K562 (cell line): ENCODE data around the gene ETFRF1. TPM values are rescaled to one million over a fixed set of nuclear protein-coding genes. Genes with fewer than 3 reads are reported as not detected.

Experiments
- ATAC-seq: fragments of 200-7000 bp; cut with Tn5 transposase; 3 replicates; pipeline ENCODE4 v1.9.1; 2020; ENCODE audit warnings: moderate library complexity
- BruUV-seq: library from RNA; stranded (reverse); fragments of 400-500 nt; replicated peaks from 2 replicates; lab custom pipeline; 2021; lab: Mats Ljungman, UMichigan
- CTCF ChIA-PET: fragments of 300-600 bp; formaldehyde crosslinking; extraction: SDS; loops from one replicate; lab custom pipeline; 2021; ENCODE audit warnings: low intra/inter-chr PET ratio; lab: Yijun Ruan, JAX
- POLR2A ChIA-PET: fragments of 300-600, 350-650 bp; sonication (Branson Sonifier 250); formaldehyde crosslinking; extraction: SDS; loops from one replicate; lab custom pipeline; 2021; ENCODE audit warnings: antibody characterized with exemption, inconsistent platforms; lab: Yijun Ruan, JAX
- DNase-seq, 4 experiments: peaks; one replicate each; pipeline versions ENCODE4 v3.0.0 to v3.0.0-alpha.2; 2011 to 2018; ENCODE audit warnings: low spot score in 3 of 4, mixed read lengths in 3 of 4; ENCODE audit errors: extremely low read depth in 1 of 4
- FAIRE-seq: peaks from 2 replicates; lab custom pipeline; 2011; peaks lifted over from hg19 to GRCh38; lab: Jason Lieb, UNC
- H2AFZ ChIP-seq: 2 replicates; pipeline ENCODE4 v1.6.0; 2011; ENCODE audit warnings: low read depth, low read length, control low read depth, inconsistent platforms
- H3K27ac ChIP-seq: fragments of 200-600 bp; 3 replicates; pipeline ENCODE4 v1.8.0; 2011; ENCODE audit warnings: low read depth, mild to moderate bottlenecking, control low read depth, inconsistent platforms, low read length, moderate library complexity, mixed read lengths; ENCODE audit errors: extremely low read depth
- H3K27me3 ChIP-seq, 2 experiments: fragments of 300-600 bp in 1 of 2; 2 replicates in 1 of 2; 3 replicates in 1 of 2; pipeline versions ENCODE4 v1.6.0 to v1.8.0; 2011; ENCODE audit warnings: inconsistent platforms in 2 of 2, low read length in 2 of 2, mild to moderate bottlenecking in 1 of 2, mixed read lengths in 1 of 2, moderate library complexity in 1 of 2; ENCODE audit not compliant: control insufficient read depth in 2 of 2, insufficient read depth in 2 of 2
- H3K36me3 ChIP-seq: fragments of 300-600 bp; 3 replicates; pipeline ENCODE4 v1.8.0; 2011; ENCODE audit warnings: mild to moderate bottlenecking, low read length, inconsistent platforms; ENCODE audit not compliant: control insufficient read depth, insufficient read depth
- H3K4me1 ChIP-seq, 2 experiments: fragments of 200-600 bp in 1 of 2; replicated peaks in 1 of 2; 2 replicates in 1 of 2; 3 replicates in 1 of 2; pipeline versions ENCODE4 v1.5.1 to v1.8.0; 2011; ENCODE audit warnings: inconsistent platforms in 2 of 2, low read length in 2 of 2, mild to moderate bottlenecking in 1 of 2, mixed read lengths in 1 of 2, moderate library complexity in 1 of 2; ENCODE audit not compliant: control insufficient read depth in 2 of 2, insufficient read depth in 2 of 2
- H3K4me2 ChIP-seq: 2 replicates; pipeline ENCODE4 v1.6.1; 2011; ENCODE audit warnings: low read length, control low read depth, inconsistent platforms, mixed read lengths; ENCODE audit not compliant: insufficient read depth
- H3K4me3 ChIP-seq: fragments of 200-600 bp; sonication (generic), shearing (Covaris generic); 2 replicates; pipeline ENCODE4 v1.5.1; 2016; ENCODE audit warnings: control low read depth, inconsistent platforms
- H3K79me2 ChIP-seq: fragments of 200-600 bp; 3 replicates; pipeline ENCODE4 v1.8.0; 2011; ENCODE audit warnings: low read length, inconsistent platforms; ENCODE audit not compliant: control insufficient read depth, insufficient read depth
- H3K9ac ChIP-seq, 2 experiments: 2 replicates each; pipeline versions ENCODE4 v1.6.0 to v1.6.1; 2011; ENCODE audit warnings: low read depth in 2 of 2, low read length in 2 of 2, control low read depth in 1 of 2, inconsistent platforms in 1 of 2, mild to moderate bottlenecking in 1 of 2, mixed read lengths in 1 of 2; ENCODE audit not compliant: insufficient read depth in 1 of 2
- H3K9me1 ChIP-seq: one replicate; pipeline ENCODE4 v1.6.0; 2011; ENCODE audit warnings: inconsistent platforms, mild to moderate bottlenecking, low read length, moderate library complexity; ENCODE audit not compliant: control insufficient read depth, insufficient read depth
- H3K9me3 ChIP-seq: replicated peaks from 2 replicates; pipeline ENCODE4 v1.5.1; 2011; ENCODE audit warnings: low read depth, low read length, inconsistent platforms; ENCODE audit not compliant: control insufficient read depth, insufficient read depth
- H4K20me1 ChIP-seq: replicated peaks from 2 replicates; pipeline ENCODE4 v1.6.1; 2011; ENCODE audit warnings: low read length, inconsistent platforms, mixed read lengths; ENCODE audit not compliant: control insufficient read depth, insufficient read depth
- CGGBP1 ChIP-seq: fragments of 250-450 bp; sonication (Bioruptor Pico); IDR thresholded peaks from 2 replicates; pipeline ENCODE4 v1.9.0; 2021; ENCODE audit warnings: mild to moderate bottlenecking
- ELF1 ChIP-seq: fragments of 200-800 bp; sonication (Bioruptor generic); IDR thresholded peaks from 2 replicates; pipeline ENCODE4 v1.6.1; 2016; ENCODE audit warnings: missing genetic modification characterization, missing compliant biosample characterization
- KAT7 ChIP-seq: sonication (generic); formaldehyde crosslinking; IDR thresholded peaks from 2 replicates; pipeline ENCODE4 v1.8.0; 2022; ENCODE audit warnings: missing genetic modification reagents, mild to moderate bottlenecking, borderline replicate concordance
- KDM5B ChIP-seq: fragments of 200-600 bp; sonication (generic); IDR thresholded peaks from 2 replicates; pipeline ENCODE4 v1.6.1; 2012; ENCODE audit warnings: low read depth, mild to moderate bottlenecking, moderate library complexity, low read length, control low read depth, inconsistent platforms; ENCODE audit not compliant: insufficient replicate concordance
- MTF1 ChIP-seq: fragments of 250-450 bp; sonication (Bioruptor Pico); IDR thresholded peaks from 2 replicates; pipeline ENCODE4 v1.9.0; 2021; ENCODE audit warnings: moderate library complexity, mild to moderate bottlenecking, inconsistent platforms, borderline replicate concordance
- NCOA4 ChIP-seq: fragments of 450-650 bp; IDR thresholded peaks from 2 replicates; pipeline ENCODE4 v1.6.1; 2018; ENCODE audit warnings: mild to moderate bottlenecking; ENCODE audit not compliant: partially characterized antibody
- NCOA6 ChIP-seq: fragments of 450-650 bp; IDR thresholded peaks from 2 replicates; pipeline ENCODE4 v1.6.1; 2017; ENCODE audit warnings: mild to moderate bottlenecking
- TAL1 ChIP-seq: fragments of 450-650 bp; IDR thresholded peaks from 2 replicates; pipeline ENCODE4 v1.6.1; 2016; ENCODE audit warnings: mild to moderate bottlenecking
- ZBTB40 ChIP-seq, 2 experiments: fragments of 450-650 bp in 1 of 2; sonication (generic) in 1 of 2; formaldehyde crosslinking in 1 of 2; IDR thresholded peaks; 2 replicates each; pipeline versions ENCODE4 v1.7.1 to v1.9.0; 2016 to 2022; ENCODE audit warnings: inconsistent platforms in 1 of 2, mild to moderate bottlenecking in 1 of 2, missing genetic modification reagents in 1 of 2
- WGBS: fragments of 100-300 bp; shearing (Covaris generic); methylation state at CpG from one replicate; pipeline ENCODE4 v1.1.6; 2016; ENCODE audit warnings: low coverage, mixed read lengths; ENCODE audit not compliant: insufficient coverage; ENCODE audit errors: missing lambda C conversion rate; 5-methylcytosine and 5-hydroxymethylcytosine counted together
- in situ Hi-C: fragments of 300-500 bp; cut with MboI; formaldehyde crosslinking; loops from 4 replicates; pipeline ENCODE4 v1.15.0; 2018; ENCODE audit warnings: inconsistent platforms, mixed read lengths
- intact Hi-C: fragments of 100-400 bp; cut with micrococcal nuclease; formaldehyde crosslinking; loops from 2 replicates; pipeline ENCODE4 v1.14.2; 2022
- polyA plus RNA-seq, 8 experiments: library from polyadenylated mRNA; depleted of rRNA in 4 of 8; stranded (reverse) in 5 of 8; unstranded in 3 of 8; fragments of >200 nt; fragmentation: Nextera tagmentation in 2 of 8; fragmentation: Illumina TruSeq in 1 of 8; extraction: Ambion mirVana in 2 of 8; extraction: Trizol in 1 of 8; gene quantifications; 2 replicates each; pipeline versions ENCODE4 v1.2.1 to v1.2.3, GENCODE V29; 2011 to 2014; ENCODE audit warnings: inconsistent platforms in 1 of 8, missing spikeins in 1 of 8
- total RNA-seq, 7 experiments: library from RNA; depleted of rRNA in 6 of 7; stranded (reverse); fragments of >200 nt in 6 of 7; fragmentation: Illumina TruSeq in 2 of 7; extraction: Trizol in 2 of 7; gene quantifications; 2 replicates each; pipeline versions ENCODE4 v1.2.1 to v1.2.3, GENCODE V29; 2011 to 2021; ENCODE audit warnings: low replicate concordance in 1 of 7
- TF ChIP-seq, protein P1 (sequence below): fragments of 450-650 bp; formaldehyde crosslinking; IDR thresholded peaks from 2 replicates; pipeline ENCODE4 v1.4.0; 2022; ENCODE audit warnings: missing genetic modification characterization

Gene ETFRF1
- total and polyA plus RNA-seq, 9 of the 15 experiments (the other 6 are each of a cell fraction or from before 2014, with no cell fraction given) = 16.1 to 107 (median 33.7) TPM

- intact Hi-C loops (no loop called here), in situ Hi-C loops (no loop called here)
- Histone ChIP-seq H3K79me2 (peaks cover 39% of the 10 kb centered on the region), H3K4me1 (peaks cover 4 to 17% of the 10 kb centered on the region in 2 experiments; a peak in 4 of 5 replicates), H3K9ac (peak overlapping the region; percentile 60 to 95), H3K27me3 (no peaks in the 10 kb centered on the region; a peak in 1 of 5 replicates), H3K27ac (peak overlapping the region; percentile 83), H3K36me3 (peaks cover 8% of the 10 kb centered on the region; the same call in 1 of the 3 replicates), H3K9me3 (no peaks in the 10 kb centered on the region), H3K9me1 (no peaks in the 10 kb centered on the region), H4K20me1 (no peaks in the 10 kb centered on the region), H3K4me3 (peak overlapping the region; percentile 84), H2AFZ (peak overlapping the region; percentile 75), H3K4me2 (peak overlapping the region; percentile 94)
- ChIA-PET POLR2A (interaction anchor here (0.6 to 1.4 kb wide), 5 partner anchors 9 to 34 kb away, joined by 3 to 9 read pairs (median 3); no protein-coding TSS in a partner anchor), CTCF (no interaction called here)
- peak; percentile 42 to 58 (median 50) for DNase-seq
- 1% methylated on average over 23 of the region's 56 CpGs for WGBS
- BruUV-seq = TSS peak; percentile 52
- ATAC-seq = peak; percentile 62
- peak; percentile 81 for FAIRE-seq
- no peak for TF ChIP-seq NCOA4
- peak; percentile 15 for TF ChIP-seq KDM5B
- TF ChIP-seq CGGBP1 = no peak
- no peak for TF ChIP-seq MTF1
- no peak for TF ChIP-seq NCOA6
- peak; percentile 24; the same call in 1 of the 2 replicates for TF ChIP-seq ELF1 (tag)
- TF ChIP-seq TAL1 = no peak
- 0 out of 2 replicates have a peak, but pooled peaks have one; percentile 36 for TF ChIP-seq ZBTB40 (IDR thresholded peaks at IDR 0.05)
- no peak for TF ChIP-seq ZBTB40 (CRISPR knock-in tag; IDR thresholded peaks at IDR 0.05)
- TF ChIP-seq, protein P1, sequence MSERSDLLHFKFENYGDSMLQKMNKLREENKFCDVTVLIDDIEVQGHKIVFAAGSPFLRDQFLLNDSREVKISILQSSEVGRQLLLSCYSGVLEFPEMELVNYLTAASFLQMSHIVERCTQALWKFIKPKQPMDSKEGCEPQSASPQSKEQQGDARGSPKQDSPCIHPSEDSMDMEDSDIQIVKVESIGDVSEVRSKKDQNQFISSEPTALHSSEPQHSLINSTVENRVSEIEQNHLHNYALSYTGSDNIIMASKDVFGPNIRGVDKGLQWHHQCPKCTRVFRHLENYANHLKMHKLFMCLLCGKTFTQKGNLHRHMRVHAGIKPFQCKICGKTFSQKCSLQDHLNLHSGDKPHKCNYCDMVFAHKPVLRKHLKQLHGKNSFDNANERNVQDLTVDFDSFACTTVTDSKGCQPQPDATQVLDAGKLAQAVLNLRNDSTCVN (CRISPR knock-in tag) = no peak
- no peak for TF ChIP-seq KAT7 (CRISPR knock-in tag)
These were observed 55.1 kb downstream of the ETFRF1 start for GRCh38 chr12:25249931-25250738.
